ENCODE measurements around the gene KRAS. TPM values are rescaled to one million over a fixed set of nuclear protein-coding genes. Genes with fewer than 3 reads are reported as not detected.

The KRAS gene
- total RNA-seq, 1 donor from 2014 or later = 54.2 TPM

DNA sequence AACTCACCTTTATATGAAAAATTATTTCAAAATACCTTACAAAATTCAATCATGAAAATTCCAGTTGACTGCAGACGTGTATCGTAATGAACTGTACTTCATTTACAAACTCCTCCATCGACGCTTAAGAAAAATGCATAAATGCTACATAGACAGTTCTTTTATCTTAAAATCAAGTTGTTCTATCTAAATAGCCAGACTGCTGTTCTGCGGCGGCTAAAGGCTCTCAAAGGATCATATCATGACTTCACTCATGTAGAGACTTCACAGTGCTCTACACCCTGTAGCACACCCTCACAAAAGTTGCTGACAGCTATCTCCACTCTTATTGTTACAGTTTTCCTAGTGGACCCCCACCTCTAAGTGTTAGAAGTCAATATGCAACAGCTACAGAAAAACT, 5.2 kb downstream of the KRAS start:
- DNase-seq (ENCODE audit: low spot score) = no peak
- H3K9me3 Mint-ChIP-seq (ENCODE audit: unreplicated experiment) = no peaks in the 10 kb centered on the region
- peaks cover 10% of the 10 kb centered on the region for H3K36me3 Mint-ChIP-seq (ENCODE audit: low read depth, unreplicated experiment)
- no peak overlapping the region for H3K27ac Mint-ChIP-seq (ENCODE audit: unreplicated experiment)
- H3K4me3 Mint-ChIP-seq (ENCODE audit: unreplicated experiment) = no peak overlapping the region
- TF ChIP-seq, protein P1, sequence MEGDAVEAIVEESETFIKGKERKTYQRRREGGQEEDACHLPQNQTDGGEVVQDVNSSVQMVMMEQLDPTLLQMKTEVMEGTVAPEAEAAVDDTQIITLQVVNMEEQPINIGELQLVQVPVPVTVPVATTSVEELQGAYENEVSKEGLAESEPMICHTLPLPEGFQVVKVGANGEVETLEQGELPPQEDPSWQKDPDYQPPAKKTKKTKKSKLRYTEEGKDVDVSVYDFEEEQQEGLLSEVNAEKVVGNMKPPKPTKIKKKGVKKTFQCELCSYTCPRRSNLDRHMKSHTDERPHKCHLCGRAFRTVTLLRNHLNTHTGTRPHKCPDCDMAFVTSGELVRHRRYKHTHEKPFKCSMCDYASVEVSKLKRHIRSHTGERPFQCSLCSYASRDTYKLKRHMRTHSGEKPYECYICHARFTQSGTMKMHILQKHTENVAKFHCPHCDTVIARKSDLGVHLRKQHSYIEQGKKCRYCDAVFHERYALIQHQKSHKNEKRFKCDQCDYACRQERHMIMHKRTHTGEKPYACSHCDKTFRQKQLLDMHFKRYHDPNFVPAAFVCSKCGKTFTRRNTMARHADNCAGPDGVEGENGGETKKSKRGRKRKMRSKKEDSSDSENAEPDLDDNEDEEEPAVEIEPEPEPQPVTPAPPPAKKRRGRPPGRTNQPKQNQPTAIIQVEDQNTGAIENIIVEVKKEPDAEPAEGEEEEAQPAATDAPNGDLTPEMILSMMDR (IDR thresholded peaks at IDR 0.05; ENCODE audit: unreplicated experiment) = no peak
- peaks cover 9% of the 10 kb centered on the region for H3K27me3 Mint-ChIP-seq (ENCODE audit: unreplicated experiment)
- peaks cover 16% of the 10 kb centered on the region for H3K4me1 Mint-ChIP-seq (ENCODE audit: unreplicated experiment)

GRCh38 chr12:25243680-25243990, 7.1 kb downstream of the KRAS start:
- no peaks in the 10 kb centered on the region for H3K9me3 Mint-ChIP-seq (ENCODE audit: unreplicated experiment)
- peaks cover 15% of the 10 kb centered on the region for H3K36me3 Mint-ChIP-seq (ENCODE audit: low read depth, unreplicated experiment)
- TF ChIP-seq, protein P1 (IDR thresholded peaks at IDR 0.05; ENCODE audit: unreplicated experiment) = no peak
- H3K27me3 Mint-ChIP-seq (ENCODE audit: unreplicated experiment) = peaks cover 2% of the 10 kb centered on the region
- H3K27ac Mint-ChIP-seq (ENCODE audit: unreplicated experiment) = no peak overlapping the region
- no peak overlapping the region for H3K4me3 Mint-ChIP-seq (ENCODE audit: unreplicated experiment)
- H3K4me1 Mint-ChIP-seq (ENCODE audit: unreplicated experiment) = peaks cover 9% of the 10 kb centered on the region
- DNase-seq (ENCODE audit: low spot score) = no peak

- Mint-ChIP-seq H3K9me3 (ENCODE audit: unreplicated experiment) (no peaks in the 10 kb centered on the region), H3K4me1 (ENCODE audit: unreplicated experiment) (peaks cover 9% of the 10 kb centered on the region), H3K36me3 (ENCODE audit: low read depth, unreplicated experiment) (peaks cover 15% of the 10 kb centered on the region), H3K27me3 (ENCODE audit: unreplicated experiment) (peaks cover 2% of the 10 kb centered on the region), H3K4me3 (ENCODE audit: unreplicated experiment) (no peak overlapping the region), H3K27ac (ENCODE audit: unreplicated experiment) (no peak overlapping the region)
- DNase-seq (ENCODE audit: low spot score) = no peak
- TF ChIP-seq, protein P1 (IDR thresholded peaks at IDR 0.05; ENCODE audit: unreplicated experiment) = no peak
Observed at GRCh38 chr12:25242981-25243679, 7.6 kb downstream of the KRAS start.

DNA sequence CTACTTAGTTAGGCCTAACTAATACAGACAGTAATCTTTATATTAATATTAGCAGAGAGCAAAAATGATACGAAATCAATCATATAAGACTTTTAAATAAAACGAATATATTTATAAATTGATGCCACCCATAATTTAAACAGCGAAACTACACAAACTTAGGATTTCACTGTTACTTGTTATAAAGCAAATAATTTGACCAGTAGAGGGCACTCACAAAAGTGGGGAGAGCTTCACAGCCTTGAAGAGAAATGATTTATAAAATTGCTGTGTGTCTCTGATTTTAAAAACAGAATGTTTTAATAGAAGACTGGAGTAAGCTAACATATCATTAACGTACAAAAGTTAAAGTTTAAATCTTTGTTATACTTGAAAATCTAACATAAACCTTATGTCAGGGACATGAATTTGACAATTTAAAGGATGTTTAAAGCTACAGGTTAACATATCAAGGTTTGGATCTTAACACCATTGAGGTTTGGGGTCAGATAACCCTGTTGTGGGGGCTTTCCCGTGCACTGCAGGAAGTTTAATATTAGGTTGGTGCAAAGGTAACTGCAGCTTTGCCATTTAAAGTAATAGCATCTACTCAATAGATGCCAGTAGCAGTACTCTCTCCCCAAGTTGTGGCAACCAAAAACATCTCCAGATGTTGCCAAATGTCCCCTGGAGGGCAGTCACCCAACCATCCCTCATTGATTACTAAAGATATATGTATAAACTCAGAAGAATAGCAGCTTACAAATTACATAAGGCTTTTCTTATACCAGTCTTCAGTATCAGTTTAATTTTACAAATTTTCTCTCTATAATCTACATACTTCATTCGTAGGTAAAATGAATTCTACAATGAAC, 9.3 kb downstream of the KRAS start:
- Mint-ChIP-seq H3K4me3 (ENCODE audit: unreplicated experiment) (no peak overlapping the region), H3K27ac (ENCODE audit: unreplicated experiment) (no peak overlapping the region), H3K27me3 (ENCODE audit: unreplicated experiment) (peaks cover 2% of the 10 kb centered on the region), H3K9me3 (ENCODE audit: unreplicated experiment) (no peaks in the 10 kb centered on the region), H3K36me3 (ENCODE audit: low read depth, unreplicated experiment) (peaks cover 19% of the 10 kb centered on the region), H3K4me1 (ENCODE audit: unreplicated experiment) (peaks cover 4% of the 10 kb centered on the region)
- TF ChIP-seq, protein P1 (IDR thresholded peaks at IDR 0.05; ENCODE audit: unreplicated experiment) = peak; percentile 62
- no peak for DNase-seq (ENCODE audit: low spot score)

GRCh38 chr12:25236626-25237025, 14.1 kb downstream of the KRAS start:
- Mint-ChIP-seq H3K4me3 (ENCODE audit: unreplicated experiment) (no peak overlapping the region), H3K9me3 (ENCODE audit: unreplicated experiment) (no peaks in the 10 kb centered on the region), H3K27me3 (ENCODE audit: unreplicated experiment) (no peaks in the 10 kb centered on the region), H3K4me1 (ENCODE audit: unreplicated experiment) (no peaks in the 10 kb centered on the region), H3K27ac (ENCODE audit: unreplicated experiment) (no peak overlapping the region), H3K36me3 (ENCODE audit: low read depth, unreplicated experiment) (peaks cover 19% of the 10 kb centered on the region)
- TF ChIP-seq, protein P1 (IDR thresholded peaks at IDR 0.05; ENCODE audit: unreplicated experiment) = no peak
- no peak for DNase-seq (ENCODE audit: low spot score)

All from endothelial cell (in vitro differentiated cells).